Heart right ventricle (tissue), 16 donors: ENCODE results near the gene PARP9. TPM values are rescaled to one million over a fixed set of nuclear protein-coding genes. Genes with fewer than 3 reads are reported as not detected.

ENCODE experiments used
- ATAC-seq, 8 donors: fragments of 200-7000 bp; cut with Tn5 transposase; one replicate each; pipeline ENCODE4 v1.9.1; 2020; ENCODE audit warnings: mild to moderate bottlenecking in 8 of 8, moderate library complexity in 8 of 8, moderate number of reproducible peaks in 1 of 8
- DNase-seq, 2 donors: peaks; one replicate each; pipeline ENCODE4 v3.0.0-alpha.2; 2020
- H3K27ac ChIP-seq, 10 donors: fragments of 200-600 bp; sonication (generic) in 2 of 10; one replicate each; pipeline versions ENCODE4 v1.5.0 to v1.8.0; 2020 to 2022; ENCODE audit warnings: mild to moderate bottlenecking in 3 of 10
- H3K27me3 ChIP-seq, 7 donors: fragments of 200-600 bp; one replicate each; pipeline ENCODE4 v1.8.0; 2021 to 2022; ENCODE audit warnings: mild to moderate bottlenecking in 2 of 7
- H3K36me3 ChIP-seq, 9 donors: fragments of 200-600 bp; sonication (generic) in 1 of 9; one replicate each; pipeline versions ENCODE4 v1.5.0 to v1.8.0; 2020 to 2022; ENCODE audit warnings: mild to moderate bottlenecking in 2 of 9
- H3K4me1 ChIP-seq, 9 donors: fragments of 200-600 bp; sonication (generic) in 1 of 9; one replicate each; pipeline versions ENCODE4 v1.5.0 to v1.8.0; 2020 to 2022; ENCODE audit warnings: mild to moderate bottlenecking in 4 of 9
- H3K4me3 ChIP-seq, 10 donors: fragments of 200-600 bp; sonication (generic) in 2 of 10; one replicate each; pipeline versions ENCODE4 v1.5.0 to v1.8.0; 2020 to 2022; ENCODE audit warnings: mild to moderate bottlenecking in 7 of 10, moderate library complexity in 2 of 10
- H3K9me3 ChIP-seq, 11 donors: fragments of 200-600 bp in 10 of 11; sonication (generic) in 2 of 11; one replicate each; pipeline versions ENCODE4 v1.5.0 to v1.8.0; 2013 to 2022; ENCODE audit warnings: mild to moderate bottlenecking in 2 of 11, control low read depth in 1 of 11, moderate library complexity in 1 of 11
- WGBS, 2 donors: extraction: QIAGEN DNeasy Blood & Tissue Kit; methylation state at CpG; one replicate each; pipeline ENCODE4 v1.1.7; 2013; ENCODE audit warnings: inconsistent platforms in 1 of 2; 5-methylcytosine and 5-hydroxymethylcytosine counted together
- intact Hi-C, 10 donors: fragments of 100-400 bp; cut with DNase I; formaldehyde crosslinking; loops; one replicate each; pipeline versions ENCODE4 v1.11.1 to v1.14.2; 2022
- polyA plus RNA-seq, 2 donors: library from polyadenylated mRNA; stranded (reverse); fragments of 200-250 nt; gene quantifications; one replicate each; pipeline ENCODE4 v1.2.3, GENCODE V29; 2013
- total RNA-seq, 10 donors: library from RNA; stranded (reverse); fragmentation: NEBNext Ultra II Directional in 3 of 10; extraction: Animal tissue kit (Norgen Biotek cat#: 25700) in 3 of 10; gene quantifications; one replicate each; pipeline versions ENCODE4 v1.2.1 to v1.2.4, GENCODE V29; 2021 to 2023
- TF ChIP-seq, protein P1 (sequence below), 9 donors: fragments of 200-600 bp; sonication (generic) in 2 of 9; IDR thresholded peaks; one replicate each; pipeline versions ENCODE4 v1.5.0 to v1.8.0; 2021 to 2022; ENCODE audit warnings: antibody characterized with exemption in 9 of 9, mild to moderate bottlenecking in 5 of 9, moderate library complexity in 1 of 9
- donor health status: Arrhythmogenic right ventricular cardiomyopathy.
- donor health status: ischemic (EF 13 %, LVEDD 7.1; RV severe dilation, severe dysfunction).
- donor health status: healthy with polysubstance abuse.
- donor health status: DM: no; HTN: yes; CAD: no.
- donor health status: DM: no; HTN: no; CAD: no.
- donor health status: ischemic (EF 25% LVEDD 6.9; RV normal size, moderate dysfunction).
- donor health status: ischemic (EF 25% LVEDD 5.7; RV mildly dilated, moderate dysfunction).
- donor health status: healthy.
- donor health status: DM: yes; HTN: yes; CAD: no.
- donor health status: Ischemic cardiomyopathy.
- donor health status: ischemic (EF 35%, LVEDD 5.7; RV mildly dilated, moderate dysfunction).
- donor health status: nonischemic (EF 11% LVEDD 7.7; RV severe dilation, severe dysfunction).
- donor health status: DM: yes; HTN: yes; CAD: no.
- donor health status: PGD.
- donor health status: ischemic (EF 29% LVEDD 5.4; RV normal size, mild dysfunction).
- donor health status: nonischemic (EF 23%, LVEDD 6.1; RV moderate dilation, normal function).

Gene PARP9
- total and polyA plus RNA-seq, 12 donors = 7.1 to 60.4 (median 15.2) TPM

DNA sequence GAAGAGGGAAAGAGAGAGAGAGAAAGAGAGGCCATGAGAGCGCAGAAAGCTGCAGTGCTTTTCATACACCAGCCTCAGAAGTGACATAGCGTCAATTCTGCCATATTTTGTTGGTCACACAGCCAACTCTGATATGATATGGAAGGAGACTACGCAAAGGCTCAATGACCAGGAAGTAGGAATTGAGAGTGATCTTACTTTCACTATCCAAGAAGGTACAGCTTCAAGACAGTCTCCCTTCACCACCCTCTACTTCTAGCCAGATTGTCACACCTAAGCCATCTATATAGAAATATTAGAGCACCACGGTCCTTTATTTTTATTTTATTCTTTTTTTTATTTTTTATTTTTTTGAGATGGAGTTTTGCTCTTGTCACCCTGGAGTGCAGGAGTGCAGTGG lies 34.5 kb upstream of the PARP9 start:
- H3K27me3 ChIP-seq = peaks cover 0 to 6% (median 0%) of the 10 kb centered on the region in 7 donors
- intact Hi-C loops = no loop called here

GRCh38 chr3:122598151-122598550 lies 34.1 kb upstream of the PARP9 start:
- DNase-seq (no peak), ATAC-seq (no peak)
- Histone ChIP-seq H3K4me1 (no peaks in the 10 kb centered on the region), H3K4me3 (no peak overlapping the region), H3K27ac (no peak overlapping the region), H3K36me3 (no peaks in the 10 kb centered on the region), H3K27me3 (peaks cover 0 to 6% (median 0%) of the 10 kb centered on the region in 7 donors), H3K9me3 (no peaks in the 10 kb centered on the region)
- 73 to 80% methylated on average over 3 of the region's 3 CpGs for WGBS, 2 donors
- TF ChIP-seq, protein P1, sequence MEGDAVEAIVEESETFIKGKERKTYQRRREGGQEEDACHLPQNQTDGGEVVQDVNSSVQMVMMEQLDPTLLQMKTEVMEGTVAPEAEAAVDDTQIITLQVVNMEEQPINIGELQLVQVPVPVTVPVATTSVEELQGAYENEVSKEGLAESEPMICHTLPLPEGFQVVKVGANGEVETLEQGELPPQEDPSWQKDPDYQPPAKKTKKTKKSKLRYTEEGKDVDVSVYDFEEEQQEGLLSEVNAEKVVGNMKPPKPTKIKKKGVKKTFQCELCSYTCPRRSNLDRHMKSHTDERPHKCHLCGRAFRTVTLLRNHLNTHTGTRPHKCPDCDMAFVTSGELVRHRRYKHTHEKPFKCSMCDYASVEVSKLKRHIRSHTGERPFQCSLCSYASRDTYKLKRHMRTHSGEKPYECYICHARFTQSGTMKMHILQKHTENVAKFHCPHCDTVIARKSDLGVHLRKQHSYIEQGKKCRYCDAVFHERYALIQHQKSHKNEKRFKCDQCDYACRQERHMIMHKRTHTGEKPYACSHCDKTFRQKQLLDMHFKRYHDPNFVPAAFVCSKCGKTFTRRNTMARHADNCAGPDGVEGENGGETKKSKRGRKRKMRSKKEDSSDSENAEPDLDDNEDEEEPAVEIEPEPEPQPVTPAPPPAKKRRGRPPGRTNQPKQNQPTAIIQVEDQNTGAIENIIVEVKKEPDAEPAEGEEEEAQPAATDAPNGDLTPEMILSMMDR (IDR thresholded peaks at IDR 0.05) = no peak
- intact Hi-C loops = no loop called here

More for the DNA sequence above, 34.5 kb upstream of the PARP9 start:
- TF ChIP-seq, protein P1 (IDR thresholded peaks at IDR 0.05) = no peak
- H3K36me3 ChIP-seq = no peaks in the 10 kb centered on the region
- H3K27ac ChIP-seq = no peak overlapping the region
- no peak for ATAC-seq
- H3K4me3 ChIP-seq = no peak overlapping the region
- H3K9me3 ChIP-seq = no peaks in the 10 kb centered on the region
- WGBS, 2 donors = 62 to 86% methylated on average over 4 of the region's 4 CpGs
- DNase-seq = no peak
- no peaks in the 10 kb centered on the region for H3K4me1 ChIP-seq

DNA sequence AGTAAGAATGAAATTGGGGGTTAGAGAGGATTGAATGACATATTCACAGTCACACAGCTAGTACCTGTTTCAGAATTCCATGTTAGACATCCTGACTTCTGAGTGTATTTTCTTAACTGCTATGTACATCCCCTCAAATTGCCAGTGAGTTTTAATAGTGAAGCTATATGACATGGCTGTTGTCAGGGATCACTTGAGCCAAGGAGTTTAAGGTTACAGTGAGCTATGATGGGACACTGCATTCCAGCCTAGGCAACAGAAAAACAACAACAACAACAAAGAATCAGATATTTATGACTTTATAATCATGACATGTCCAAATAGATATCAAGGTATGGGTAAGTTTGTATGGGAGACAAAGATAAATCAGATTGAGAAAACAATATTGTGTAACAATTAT lies 29.9 kb upstream of the PARP9 start:
- no peaks in the 10 kb centered on the region for H3K9me3 ChIP-seq
- ATAC-seq (no peak), DNase-seq (no peak)
- TF ChIP-seq, protein P1 (IDR thresholded peaks at IDR 0.05) = no peak
- intact Hi-C loops = no loop called here
- no peaks in the 10 kb centered on the region for H3K4me1 ChIP-seq
- H3K27me3 ChIP-seq = peaks cover 0 to 4% (median 0%) of the 10 kb centered on the region in 7 donors
- H3K36me3 ChIP-seq = no peaks in the 10 kb centered on the region
- H3K27ac ChIP-seq = no peak overlapping the region
- H3K4me3 ChIP-seq = no peak overlapping the region

GRCh38 chr3:122590610-122591009 lies 26.5 kb upstream of the PARP9 start:
- intact Hi-C loops = no loop called here
- H3K4me1 ChIP-seq = no peaks in the 10 kb centered on the region
- H3K27ac ChIP-seq = no peak overlapping the region
- 95% methylated on average over 2 of the region's 2 CpGs for WGBS, 2 donors
- peaks cover 0 to 4% (median 0%) of the 10 kb centered on the region in 7 donors for H3K27me3 ChIP-seq
- H3K9me3 ChIP-seq = no peaks in the 10 kb centered on the region
- no peak overlapping the region for H3K4me3 ChIP-seq
- TF ChIP-seq, protein P1 (IDR thresholded peaks at IDR 0.05) = no peak
- ATAC-seq (no peak), DNase-seq (no peak)
- no peaks in the 10 kb centered on the region for H3K36me3 ChIP-seq
